Osteoblast (primary cell): ENCODE data around the gene TAC4. TPM values are rescaled to one million over a fixed set of nuclear protein-coding genes. Genes with fewer than 3 reads are reported as not detected.

Experiments used
- DNase-seq: peaks from one replicate; pipeline ENCODE4 v3.0.0; 2011; ENCODE audit warnings: low spot score, mixed read lengths; ENCODE audit not compliant: insufficient read length; ENCODE audit errors: missing footprints
- H2AFZ ChIP-seq: 2 replicates; pipeline ENCODE4 v1.6.0; 2011; ENCODE audit warnings: mild to moderate bottlenecking, low read length
- H3K27ac ChIP-seq: 2 replicates; pipeline ENCODE4 v1.5.1; 2011; ENCODE audit warnings: mild to moderate bottlenecking, low read depth, low read length, moderate library complexity
- H3K27me3 ChIP-seq: 2 replicates; pipeline ENCODE4 v1.6.0; 2012; ENCODE audit warnings: mild to moderate bottlenecking, control low read depth, inconsistent platforms, low read length, moderate library complexity; ENCODE audit not compliant: insufficient read depth
- H3K36me3 ChIP-seq: 2 replicates; pipeline ENCODE4 v1.5.1; 2011; ENCODE audit warnings: mild to moderate bottlenecking, low read length, control low read depth, moderate library complexity; ENCODE audit not compliant: insufficient read depth
- H3K4me1 ChIP-seq: 2 replicates; pipeline ENCODE4 v1.5.1; 2011; ENCODE audit warnings: mild to moderate bottlenecking, low read length, control low read depth, moderate library complexity; ENCODE audit not compliant: insufficient read depth
- H3K4me2 ChIP-seq: 2 replicates; pipeline ENCODE4 v1.6.0; 2011; ENCODE audit warnings: mild to moderate bottlenecking, low read length; ENCODE audit not compliant: insufficient read depth
- H3K4me3 ChIP-seq: fragments of 200-600 bp; sonication (generic); 3 replicates; pipeline ENCODE4 v1.5.1; 2012; ENCODE audit warnings: mild to moderate bottlenecking, low read length, inconsistent platforms; ENCODE audit not compliant: insufficient read depth
- H3K79me2 ChIP-seq: 2 replicates; pipeline ENCODE4 v1.6.0; 2012; ENCODE audit warnings: mild to moderate bottlenecking, low read length, control low read depth, inconsistent platforms; ENCODE audit not compliant: insufficient read depth
- H3K9me3 ChIP-seq: 2 replicates; pipeline ENCODE4 v1.5.1; 2011; ENCODE audit warnings: low read depth, low read length, control low read depth
- H4K20me1 ChIP-seq: 2 replicates; pipeline ENCODE4 v1.6.0; 2012; ENCODE audit warnings: mild to moderate bottlenecking, low read length, control low read depth; ENCODE audit not compliant: insufficient read depth
- total RNA-seq: library from RNA; depleted of rRNA; stranded (reverse); fragments of >200 nt; gene quantifications from 2 replicates; pipeline ENCODE4 v1.2.3, GENCODE V29; 2012
- TF ChIP-seq, protein P1 (sequence below): IDR thresholded peaks from 2 replicates; pipeline ENCODE4 v1.5.1; 2011; ENCODE audit warnings: mild to moderate bottlenecking, low read depth, low read length, moderate library complexity; ENCODE audit errors: extremely low read depth

TAC4 gene
- total RNA-seq = not detected in 2 replicates

DNA sequence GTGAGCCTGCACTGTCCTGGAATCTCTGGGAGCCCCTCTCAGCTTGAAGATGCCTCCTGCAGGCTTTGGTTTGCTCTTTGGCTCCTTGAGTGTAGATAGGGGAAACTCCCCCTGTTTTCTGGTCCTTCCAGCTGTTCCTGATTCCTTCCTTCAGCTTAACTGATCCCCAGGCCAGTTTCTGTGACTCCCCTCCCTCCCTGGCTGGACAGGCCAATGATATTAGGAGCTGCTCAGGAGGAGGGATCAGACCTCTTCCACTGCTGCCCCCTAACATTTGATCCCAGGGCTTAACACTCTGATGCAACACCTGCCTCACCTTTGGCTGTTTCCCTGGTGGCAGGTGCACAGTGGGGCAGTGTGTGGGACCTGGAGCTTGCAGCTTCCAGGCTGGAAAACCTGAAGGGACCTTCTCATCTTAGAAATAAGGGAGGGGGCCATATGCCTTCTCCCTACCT lies at the start of gene TAC4:
Gene TAC4, minus strand, starts transcription at position 51 of the 455 bp plus-strand sequence. CDS start 52 bp downstream, outside the sequence.
- H3K9me3 ChIP-seq = no peaks in the 10 kb centered on the region
- H3K36me3 ChIP-seq = no peaks in the 10 kb centered on the region
- no peaks in the 10 kb centered on the region for H3K27me3 ChIP-seq
- H2AFZ ChIP-seq = no peak within 1 kb of the TSS
- no peaks in the 10 kb centered on the region for H3K79me2 ChIP-seq
- no peak for DNase-seq
- H3K27ac ChIP-seq = no peak within 1 kb of the TSS
- no peak within 1 kb of the TSS for H3K4me3 ChIP-seq
- H4K20me1 ChIP-seq = no peaks in the 10 kb centered on the region
- peaks cover 21% of the 10 kb centered on the region for H3K4me1 ChIP-seq
- no peak within 1 kb of the TSS for H3K4me2 ChIP-seq
- TF ChIP-seq, protein P1, sequence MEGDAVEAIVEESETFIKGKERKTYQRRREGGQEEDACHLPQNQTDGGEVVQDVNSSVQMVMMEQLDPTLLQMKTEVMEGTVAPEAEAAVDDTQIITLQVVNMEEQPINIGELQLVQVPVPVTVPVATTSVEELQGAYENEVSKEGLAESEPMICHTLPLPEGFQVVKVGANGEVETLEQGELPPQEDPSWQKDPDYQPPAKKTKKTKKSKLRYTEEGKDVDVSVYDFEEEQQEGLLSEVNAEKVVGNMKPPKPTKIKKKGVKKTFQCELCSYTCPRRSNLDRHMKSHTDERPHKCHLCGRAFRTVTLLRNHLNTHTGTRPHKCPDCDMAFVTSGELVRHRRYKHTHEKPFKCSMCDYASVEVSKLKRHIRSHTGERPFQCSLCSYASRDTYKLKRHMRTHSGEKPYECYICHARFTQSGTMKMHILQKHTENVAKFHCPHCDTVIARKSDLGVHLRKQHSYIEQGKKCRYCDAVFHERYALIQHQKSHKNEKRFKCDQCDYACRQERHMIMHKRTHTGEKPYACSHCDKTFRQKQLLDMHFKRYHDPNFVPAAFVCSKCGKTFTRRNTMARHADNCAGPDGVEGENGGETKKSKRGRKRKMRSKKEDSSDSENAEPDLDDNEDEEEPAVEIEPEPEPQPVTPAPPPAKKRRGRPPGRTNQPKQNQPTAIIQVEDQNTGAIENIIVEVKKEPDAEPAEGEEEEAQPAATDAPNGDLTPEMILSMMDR = no peak

DNA sequence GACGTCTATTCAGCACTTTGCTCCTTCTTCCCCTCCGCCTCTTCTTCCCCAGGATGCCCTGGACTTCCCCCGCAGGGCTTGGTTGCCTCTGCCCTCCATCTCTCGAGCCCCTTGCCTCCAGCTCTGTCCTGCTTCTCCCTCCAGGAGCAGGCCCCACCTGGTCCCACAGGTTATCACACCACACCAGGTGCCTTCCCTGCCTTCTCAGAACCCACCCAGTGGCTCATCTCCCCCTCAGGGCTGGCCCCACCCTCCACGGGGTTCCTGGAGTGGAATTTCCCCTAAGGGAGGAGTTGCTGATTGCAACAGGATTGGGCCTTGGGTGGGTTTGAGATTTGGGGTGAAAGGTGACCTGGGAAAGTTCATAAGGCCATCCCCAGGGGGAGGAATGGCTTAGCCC lies 49.0 kb upstream of the TAC4 start:
- Histone ChIP-seq H3K9me3 (no peaks in the 10 kb centered on the region), H2AFZ (no peak overlapping the region), H3K27me3 (peaks cover 49% of the 10 kb centered on the region), H3K27ac (no peak overlapping the region), H4K20me1 (no peaks in the 10 kb centered on the region), H3K4me2 (no peak overlapping the region), H3K4me3 (no peak overlapping the region), H3K36me3 (no peaks in the 10 kb centered on the region), H3K79me2 (no peaks in the 10 kb centered on the region), H3K4me1 (no peaks in the 10 kb centered on the region)
- TF ChIP-seq, protein P1 = no peak
- DNase-seq = no peak

DNA sequence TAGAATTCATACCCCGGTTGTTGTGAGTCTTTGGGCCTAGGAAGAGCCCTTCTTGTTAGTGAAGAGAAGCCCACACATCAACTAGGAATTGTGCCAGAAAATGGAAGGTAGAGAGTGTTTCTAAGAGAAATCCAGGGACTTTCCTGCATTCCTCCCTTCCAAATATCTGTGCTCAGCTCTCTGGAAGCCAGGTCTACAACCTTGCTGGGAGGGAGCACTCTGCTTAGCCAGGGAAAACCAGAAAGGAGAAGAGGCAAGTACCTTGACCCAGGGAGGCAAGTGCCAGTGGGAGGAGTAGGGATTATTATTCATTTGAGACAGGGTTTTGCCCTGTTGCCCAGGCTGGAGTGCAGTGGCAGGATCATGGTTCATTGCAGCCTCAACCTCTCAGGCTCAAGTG lies 48.4 kb upstream of the TAC4 start:
- no peak overlapping the region for H3K4me3 ChIP-seq
- TF ChIP-seq, protein P1 = no peak
- H3K27me3 ChIP-seq = peaks cover 50% of the 10 kb centered on the region

GRCh38 chr17:49895812-49896211 lies 47.9 kb upstream of the TAC4 start:
- H3K4me3 ChIP-seq = no peak overlapping the region
- H3K4me2 ChIP-seq = no peak overlapping the region
- TF ChIP-seq, protein P1 = no peak
- no peaks in the 10 kb centered on the region for H4K20me1 ChIP-seq
- DNase-seq = no peak
- H3K4me1 ChIP-seq = no peaks in the 10 kb centered on the region
- H2AFZ ChIP-seq = no peak overlapping the region
- no peaks in the 10 kb centered on the region for H3K36me3 ChIP-seq
- H3K9me3 ChIP-seq = no peaks in the 10 kb centered on the region
- no peaks in the 10 kb centered on the region for H3K79me2 ChIP-seq
- H3K27me3 ChIP-seq = peaks cover 51% of the 10 kb centered on the region
- H3K27ac ChIP-seq = no peak overlapping the region

More for the DNA sequence above, 48.4 kb upstream of the TAC4 start:
- H3K4me2 ChIP-seq = no peak overlapping the region
- no peak for DNase-seq
- no peaks in the 10 kb centered on the region for H3K4me1 ChIP-seq
- H3K36me3 ChIP-seq = no peaks in the 10 kb centered on the region
- H3K27ac ChIP-seq = no peak overlapping the region
- H4K20me1 ChIP-seq = no peaks in the 10 kb centered on the region
- H3K9me3 ChIP-seq = no peaks in the 10 kb centered on the region
- no peaks in the 10 kb centered on the region for H3K79me2 ChIP-seq
- no peak overlapping the region for H2AFZ ChIP-seq
